GM18499 (cell line): ENCODE data around the gene SUCLG2.

ENCODE experiments used
- ATAC-seq: cut with Tn5 transposase; IDR thresholded peaks from one replicate; pipeline ENCODE4 v1.9.1; 2021; ENCODE audit warnings: moderate number of reproducible peaks; ENCODE audit not compliant: insufficient read depth, unreplicated experiment

Gene SUCLG2

GRCh38 chr3:67650084-67650483 is 4.3 kb downstream of the SUCLG2 start:
- ATAC-seq: no peak

GRCh38 chr3:67649681-67650080 is 4.7 kb downstream of the SUCLG2 start:
- no peak for ATAC-seq

GRCh38 chr3:67648701-67649100 is 5.7 kb downstream of the SUCLG2 start:
- ATAC-seq: no peak

- ATAC-seq: no peak
Observed at GRCh38 chr3:67648229-67648628, 6.2 kb downstream of the SUCLG2 start.

GRCh38 chr3:67647390-67647878 is 7.0 kb downstream of the SUCLG2 start:
- no peak for ATAC-seq

- ATAC-seq: no peak
Observed at GRCh38 chr3:67646586-67647234, 7.7 kb downstream of the SUCLG2 start.

- no peak for ATAC-seq
Observed at GRCh38 chr3:67644827-67645226, 9.6 kb downstream of the SUCLG2 start.

GRCh38 chr3:67642734-67643133 is 11.7 kb downstream of the SUCLG2 start:
- ATAC-seq: no peak

GRCh38 chr3:67642190-67642589 is 12.2 kb downstream of the SUCLG2 start:
- ATAC-seq: no peak

GRCh38 chr3:67641451-67641850 is 13.0 kb downstream of the SUCLG2 start:
- ATAC-seq: no peak

- ATAC-seq: no peak
Observed at GRCh38 chr3:67640023-67640660, 14.3 kb downstream of the SUCLG2 start.

- no peak for ATAC-seq
Observed at GRCh38 chr3:67637255-67637900, 17.0 kb downstream of the SUCLG2 start.

- ATAC-seq: no peak
Observed at GRCh38 chr3:67635806-67636205, 18.6 kb downstream of the SUCLG2 start.

- ATAC-seq: no peak
Observed at GRCh38 chr3:67635257-67635656, 19.2 kb downstream of the SUCLG2 start.

GRCh38 chr3:67630666-67631362 is 23.6 kb downstream of the SUCLG2 start:
- ATAC-seq: no peak

GRCh38 chr3:67624687-67625086 is 29.7 kb downstream of the SUCLG2 start:
- no peak for ATAC-seq

GRCh38 chr3:67624078-67624477 is 30.3 kb downstream of the SUCLG2 start:
- no peak for ATAC-seq

GRCh38 chr3:67622652-67623051 is 31.8 kb downstream of the SUCLG2 start:
- no peak for ATAC-seq

GRCh38 chr3:67620869-67621268 is 33.5 kb downstream of the SUCLG2 start:
- ATAC-seq: no peak

- no peak for ATAC-seq
Observed at GRCh38 chr3:67619991-67620390, 34.4 kb downstream of the SUCLG2 start.

GRCh38 chr3:67617518-67617917 is 36.9 kb downstream of the SUCLG2 start:
- ATAC-seq: no peak
